ENCODE results near the gene CNTNAP2.
A peak's percentile ranks its signal among the peaks of the same experiment; 100 is the strongest.

The CNTNAP2 gene

DNA sequence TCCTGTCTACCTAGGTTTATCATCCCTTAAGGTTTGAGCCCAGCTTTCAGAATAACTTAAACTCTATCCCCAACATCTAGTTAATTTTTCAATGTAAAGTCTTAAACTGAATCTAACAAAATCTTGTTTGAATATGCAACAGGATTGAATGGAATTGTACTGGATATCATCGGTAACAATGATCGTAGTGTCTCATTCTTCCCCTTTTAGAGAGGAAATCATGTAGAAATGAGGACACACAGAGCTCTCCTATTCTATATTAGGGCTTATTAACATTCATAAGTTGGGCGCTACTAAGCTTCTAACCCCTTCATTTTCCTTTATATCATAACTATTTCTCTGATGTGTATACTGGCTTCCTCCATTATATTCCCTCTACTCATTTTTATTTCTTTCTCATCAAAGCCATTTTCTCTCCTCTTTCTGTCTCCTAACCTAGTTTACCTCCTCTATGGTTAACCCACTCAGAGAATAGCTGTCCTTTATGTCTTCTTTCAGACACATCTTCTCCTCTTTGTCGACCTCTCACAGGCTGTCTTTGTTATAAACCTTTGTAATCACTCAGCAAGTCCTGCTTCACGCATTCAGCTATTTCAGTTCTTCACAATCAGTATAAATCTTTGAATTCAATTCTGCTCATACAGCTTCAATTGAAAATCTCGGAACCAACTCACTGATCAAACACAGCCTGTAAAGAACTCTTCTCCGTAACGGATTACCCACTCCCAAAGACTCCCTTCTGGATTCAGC lies 1455.0 kb downstream of the CNTNAP2 start:
- peak overlapping the region; percentile 32 for H2AFZ ChIP-seq (ENCODE audit: low read depth, low read length, severe bottlenecking)
- H3K9me3 ChIP-seq (ENCODE audit: insufficient read depth, low read length), result no peaks in the 10 kb centered on the region
- H3K9ac ChIP-seq (ENCODE audit: low read length), result no peak overlapping the region
- no peaks in the 10 kb centered on the region for H3K36me3 ChIP-seq (ENCODE audit: low read length)
- no peak for TF ChIP-seq EZH2phosphoT487 (conservative IDR thresholded peaks at IDR 0.05; ENCODE audit: low read length)
- TF ChIP-seq, protein P1, sequence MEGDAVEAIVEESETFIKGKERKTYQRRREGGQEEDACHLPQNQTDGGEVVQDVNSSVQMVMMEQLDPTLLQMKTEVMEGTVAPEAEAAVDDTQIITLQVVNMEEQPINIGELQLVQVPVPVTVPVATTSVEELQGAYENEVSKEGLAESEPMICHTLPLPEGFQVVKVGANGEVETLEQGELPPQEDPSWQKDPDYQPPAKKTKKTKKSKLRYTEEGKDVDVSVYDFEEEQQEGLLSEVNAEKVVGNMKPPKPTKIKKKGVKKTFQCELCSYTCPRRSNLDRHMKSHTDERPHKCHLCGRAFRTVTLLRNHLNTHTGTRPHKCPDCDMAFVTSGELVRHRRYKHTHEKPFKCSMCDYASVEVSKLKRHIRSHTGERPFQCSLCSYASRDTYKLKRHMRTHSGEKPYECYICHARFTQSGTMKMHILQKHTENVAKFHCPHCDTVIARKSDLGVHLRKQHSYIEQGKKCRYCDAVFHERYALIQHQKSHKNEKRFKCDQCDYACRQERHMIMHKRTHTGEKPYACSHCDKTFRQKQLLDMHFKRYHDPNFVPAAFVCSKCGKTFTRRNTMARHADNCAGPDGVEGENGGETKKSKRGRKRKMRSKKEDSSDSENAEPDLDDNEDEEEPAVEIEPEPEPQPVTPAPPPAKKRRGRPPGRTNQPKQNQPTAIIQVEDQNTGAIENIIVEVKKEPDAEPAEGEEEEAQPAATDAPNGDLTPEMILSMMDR (IDR thresholded peaks at IDR 0.05; ENCODE audit: insufficient read depth, low read length, poor library complexity, severe bottlenecking), result no peak
- no peaks in the 10 kb centered on the region for H3F3A ChIP-seq (ENCODE audit: insufficient read depth)
- H3K27me3 ChIP-seq (ENCODE audit: low read length), result no peaks in the 10 kb centered on the region
- no peak overlapping the region for H3K4me2 ChIP-seq (ENCODE audit: low read depth, low read length, poor library complexity, severe bottlenecking)
- no peak overlapping the region for H3K27ac ChIP-seq (ENCODE audit: low read depth, low read length)
- no peaks in the 10 kb centered on the region for H3K79me2 ChIP-seq (ENCODE audit: insufficient read depth, low read length)
- H3K9me2 ChIP-seq (replicated peaks; ENCODE audit: insufficient read depth, low read length), result no peaks in the 10 kb centered on the region
- H4K20me1 ChIP-seq (ENCODE audit: low read depth, low read length), result no peaks in the 10 kb centered on the region
- no peak overlapping the region for H3K4me3 ChIP-seq (ENCODE audit: insufficient read depth, low read length, poor library complexity, severe bottlenecking)

DNA sequence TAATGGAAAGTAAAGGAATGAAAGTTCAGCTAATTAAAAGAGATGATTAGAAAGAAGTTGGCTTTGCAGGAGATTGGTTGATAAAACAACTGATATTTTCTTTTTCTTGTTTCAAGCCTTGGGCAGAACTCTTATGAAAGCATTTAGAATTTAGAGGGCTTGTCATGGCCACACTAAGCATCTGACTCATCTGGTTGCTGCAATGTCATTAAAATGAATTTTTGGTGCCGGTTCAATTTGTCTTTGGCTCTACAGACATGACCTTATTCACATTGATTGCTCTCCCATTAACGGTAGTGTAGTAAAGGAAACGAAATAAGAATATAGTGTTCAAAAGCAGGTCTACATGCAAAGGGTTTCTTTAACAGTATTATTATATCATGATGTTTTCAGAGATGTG lies 1461.6 kb downstream of the CNTNAP2 start:
- Histone ChIP-seq H3K36me3 (ENCODE audit: low read length) (no peaks in the 10 kb centered on the region), H3K27me3 (ENCODE audit: low read length) (no peaks in the 10 kb centered on the region), H3K4me3 (ENCODE audit: insufficient read depth, low read length, poor library complexity, severe bottlenecking) (no peak overlapping the region), H3K4me2 (ENCODE audit: low read depth, low read length, poor library complexity, severe bottlenecking) (no peak overlapping the region), H2AFZ (ENCODE audit: low read depth, low read length, severe bottlenecking) (no peak overlapping the region), H3K9me3 (ENCODE audit: insufficient read depth, low read length) (no peaks in the 10 kb centered on the region), H3F3A (ENCODE audit: insufficient read depth) (no peaks in the 10 kb centered on the region), H3K9me2 (replicated peaks; ENCODE audit: insufficient read depth, low read length) (no peaks in the 10 kb centered on the region), H3K27ac (ENCODE audit: low read depth, low read length) (no peak overlapping the region), H3K79me2 (ENCODE audit: insufficient read depth, low read length) (no peaks in the 10 kb centered on the region), H4K20me1 (ENCODE audit: low read depth, low read length) (no peaks in the 10 kb centered on the region), H3K9ac (ENCODE audit: low read length) (no peak overlapping the region)
- TF ChIP-seq, protein P1 (IDR thresholded peaks at IDR 0.05; ENCODE audit: insufficient read depth, low read length, poor library complexity, severe bottlenecking), result no peak
- TF ChIP-seq EZH2phosphoT487 (conservative IDR thresholded peaks at IDR 0.05; ENCODE audit: low read length), result no peak

DNA sequence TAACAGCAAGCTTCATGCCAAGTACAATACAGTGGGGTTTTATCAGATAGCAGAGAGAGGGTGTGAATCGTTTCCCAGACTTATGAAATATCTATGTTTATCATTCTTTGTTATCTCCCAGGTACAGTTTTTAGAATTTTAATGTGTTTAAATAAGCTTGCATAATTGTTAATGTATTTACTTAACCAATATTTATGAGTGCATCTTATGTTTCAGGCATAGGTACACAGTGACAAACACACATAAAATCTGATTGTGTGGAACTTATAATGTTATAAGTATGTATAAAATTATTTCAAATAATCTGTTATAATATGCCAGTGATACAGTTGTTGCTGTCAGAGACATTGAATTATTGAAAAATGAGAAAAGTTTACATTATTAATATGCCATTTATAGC lies 1462.5 kb downstream of the CNTNAP2 start:
- Histone ChIP-seq H3K9me3 (ENCODE audit: insufficient read depth, low read length) (no peaks in the 10 kb centered on the region), H2AFZ (ENCODE audit: low read depth, low read length, severe bottlenecking) (no peak overlapping the region), H3K9me2 (replicated peaks; ENCODE audit: insufficient read depth, low read length) (no peaks in the 10 kb centered on the region), H3F3A (ENCODE audit: insufficient read depth) (no peaks in the 10 kb centered on the region), H3K9ac (ENCODE audit: low read length) (no peak overlapping the region), H3K4me3 (ENCODE audit: insufficient read depth, low read length, poor library complexity, severe bottlenecking) (no peak overlapping the region), H3K27ac (ENCODE audit: low read depth, low read length) (no peak overlapping the region), H3K27me3 (ENCODE audit: low read length) (no peaks in the 10 kb centered on the region), H4K20me1 (ENCODE audit: low read depth, low read length) (no peaks in the 10 kb centered on the region), H3K36me3 (ENCODE audit: low read length) (no peaks in the 10 kb centered on the region), H3K4me2 (ENCODE audit: low read depth, low read length, poor library complexity, severe bottlenecking) (no peak overlapping the region), H3K79me2 (ENCODE audit: insufficient read depth, low read length) (no peaks in the 10 kb centered on the region)
- TF ChIP-seq, protein P1 (IDR thresholded peaks at IDR 0.05; ENCODE audit: insufficient read depth, low read length, poor library complexity, severe bottlenecking), result no peak
- TF ChIP-seq EZH2phosphoT487 (conservative IDR thresholded peaks at IDR 0.05; ENCODE audit: low read length), result no peak
